Calu3 (cell line): Measurements from ENCODE around the gene NUDT14. TPM values are rescaled to one million over a fixed set of nuclear protein-coding genes. Genes with fewer than 3 reads are reported as not detected.

ENCODE experiments used
- BruUV-seq: library from RNA; stranded (reverse); fragments of 400-500 nt; replicated peaks from 2 replicates; lab custom pipeline; 2021; lab: Mats Ljungman, UMichigan
- CTCF ChIA-PET: fragments of 300-600 bp; sonication (Branson Sonifier 250); formaldehyde crosslinking; loops from one replicate; lab custom pipeline; 2022; ENCODE audit warnings: antibody characterized with exemption; lab: Charles Lee
- DNase-seq: peaks from one replicate; pipeline ENCODE4 v3.0.0; 2022
- H3K27ac Mint-ChIP-seq: one replicate; pipeline ENCODE4 v1.8.0; 2022; ENCODE audit warnings: mixed read lengths; ENCODE audit not compliant: unreplicated experiment
- H3K27me3 Mint-ChIP-seq: one replicate; pipeline ENCODE4 v1.8.0; 2022; ENCODE audit warnings: mixed read lengths; ENCODE audit not compliant: unreplicated experiment
- H3K36me3 Mint-ChIP-seq: one replicate; pipeline ENCODE4 v1.8.0; 2022; ENCODE audit warnings: mild to moderate bottlenecking, moderate library complexity, mixed read lengths; ENCODE audit not compliant: insufficient read depth, unreplicated experiment
- H3K4me1 Mint-ChIP-seq: one replicate; pipeline ENCODE4 v1.8.0; 2022; ENCODE audit warnings: mild to moderate bottlenecking, low read depth, mixed read lengths; ENCODE audit not compliant: unreplicated experiment
- H3K4me3 Mint-ChIP-seq: one replicate; pipeline ENCODE4 v1.8.0; 2022; ENCODE audit warnings: mild to moderate bottlenecking, low read depth, moderate library complexity, mixed read lengths; ENCODE audit not compliant: unreplicated experiment
- H3K9me3 Mint-ChIP-seq: one replicate; pipeline ENCODE4 v1.8.0; 2022; ENCODE audit warnings: low read depth, mixed read lengths; ENCODE audit not compliant: unreplicated experiment
- CTCF ChIP-seq: fragments of 200-600 bp; IDR thresholded peaks from one replicate; pipeline ENCODE4 v1.8.0; 2022; ENCODE audit warnings: antibody characterized with exemption; ENCODE audit not compliant: unreplicated experiment
- intact Hi-C: fragments of 100-400 bp; cut with micrococcal nuclease; formaldehyde crosslinking; loops from one replicate; pipeline ENCODE4 v1.10.0; 2022; ENCODE audit not compliant: unreplicated experiment
- total RNA-seq: library from RNA; stranded (reverse); gene quantifications from 2 replicates; pipeline ENCODE4 v1.2.3, GENCODE V29; 2022

Gene NUDT14
- total RNA-seq, 1 experiment from 2014 or later = 38.0 TPM

- H3K36me3 Mint-ChIP-seq = peaks cover 10% of the 10 kb centered on the region
- intact Hi-C loops = no loop called here
These were observed 19.8 kb downstream of the NUDT14 start for GRCh38 chr14:105161309-105161708.

GRCh38 chr14:105160776-105161175 is 20.3 kb downstream of the NUDT14 start:
- peaks cover 10% of the 10 kb centered on the region for H3K36me3 Mint-ChIP-seq
- H3K27ac Mint-ChIP-seq = no peak overlapping the region
- no peak for DNase-seq
- no peak overlapping the region for H3K4me3 Mint-ChIP-seq
- CTCF ChIA-PET = interaction anchor here (1.2 kb wide), 1 partner anchor 57 kb away, joined by 3 read pairs; no protein-coding TSS in a partner anchor
- peaks cover 10% of the 10 kb centered on the region for H3K4me1 Mint-ChIP-seq
- TF ChIP-seq CTCF = no peak
- intact Hi-C loops = no loop called here
- H3K27me3 Mint-ChIP-seq = no peaks in the 10 kb centered on the region
- no peaks in the 10 kb centered on the region for H3K9me3 Mint-ChIP-seq
- no TSS peak for BruUV-seq

More at GRCh38 chr14:105161309-105161708, 19.8 kb downstream of the NUDT14 start:
- CTCF ChIA-PET = interaction anchor here (1.2 kb wide), 1 partner anchor 57 kb away, joined by 3 read pairs; no protein-coding TSS in a partner anchor
- H3K27ac Mint-ChIP-seq = no peak overlapping the region
- H3K9me3 Mint-ChIP-seq = no peaks in the 10 kb centered on the region
- no peaks in the 10 kb centered on the region for H3K27me3 Mint-ChIP-seq
- peaks cover 10% of the 10 kb centered on the region for H3K4me1 Mint-ChIP-seq
- no TSS peak for BruUV-seq
- no peak for DNase-seq
- no peak overlapping the region for H3K4me3 Mint-ChIP-seq
- no peak for TF ChIP-seq CTCF

DNA sequence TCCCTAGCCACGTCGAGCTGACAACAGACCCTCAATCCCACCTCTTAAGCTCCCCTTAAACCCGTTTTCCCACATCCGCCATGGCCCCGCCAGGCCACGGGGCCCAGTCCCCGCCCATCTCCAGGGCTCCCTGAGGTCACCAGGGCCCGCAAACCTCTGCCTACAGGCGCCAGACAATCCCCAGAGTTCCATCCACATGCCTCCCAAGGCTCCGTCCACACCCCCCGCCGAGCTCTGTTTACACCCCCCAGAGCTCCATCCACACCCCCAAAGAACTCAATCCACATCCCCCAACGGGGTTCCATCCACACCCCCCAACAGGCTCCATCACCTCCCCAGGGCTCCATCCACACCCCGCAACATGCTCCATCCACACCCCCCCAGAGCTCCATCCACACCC is 21.8 kb downstream of the NUDT14 start:
- no TSS peak for BruUV-seq
- intact Hi-C loops = no loop called here
- no peak for DNase-seq

DNA sequence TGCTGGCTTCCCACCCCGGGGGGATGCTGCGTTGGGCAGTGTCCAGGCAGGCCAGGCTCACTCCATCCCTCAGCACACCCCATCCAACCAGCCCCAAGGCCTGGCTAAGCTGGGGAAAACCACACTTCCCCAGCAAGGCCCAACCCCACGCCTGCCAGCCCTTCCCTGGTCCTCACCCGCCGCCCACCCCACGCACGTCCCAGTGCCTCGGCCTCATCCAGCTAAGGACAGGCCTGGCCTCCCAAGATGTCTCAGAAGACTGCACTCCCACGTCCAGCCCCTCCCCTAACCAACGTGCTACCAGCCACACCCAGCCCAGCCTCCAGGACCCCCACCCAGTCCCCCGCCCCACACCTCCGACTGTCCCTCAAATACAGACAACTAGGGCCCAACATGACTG is 22.3 kb downstream of the NUDT14 start:
- no TSS peak for BruUV-seq
- CTCF ChIA-PET = interaction anchor here (0.7 kb wide), 1 partner anchor 665 kb away, joined by 9 read pairs; no protein-coding TSS in a partner anchor
- no peaks in the 10 kb centered on the region for H3K27me3 Mint-ChIP-seq
- peaks cover 5% of the 10 kb centered on the region for H3K36me3 Mint-ChIP-seq
- H3K4me3 Mint-ChIP-seq = no peak overlapping the region
- intact Hi-C loops = no loop called here
- DNase-seq = no peak
- H3K4me1 Mint-ChIP-seq = no peaks in the 10 kb centered on the region
- H3K9me3 Mint-ChIP-seq = no peaks in the 10 kb centered on the region
- no peak overlapping the region for H3K27ac Mint-ChIP-seq
- no peak for TF ChIP-seq CTCF

More for the DNA sequence above, 21.8 kb downstream of the NUDT14 start:
- Mint-ChIP-seq H3K27ac (no peak overlapping the region), H3K36me3 (peaks cover 10% of the 10 kb centered on the region), H3K27me3 (no peaks in the 10 kb centered on the region), H3K4me3 (no peak overlapping the region), H3K4me1 (no peaks in the 10 kb centered on the region), H3K9me3 (no peaks in the 10 kb centered on the region)
- CTCF ChIA-PET = interaction anchor here (0.7 kb wide), 1 partner anchor 665 kb away, joined by 9 read pairs; no protein-coding TSS in a partner anchor
- no peak for TF ChIP-seq CTCF
